COLO668 (cell line): ENCODE results near the gene CALR3.
A peak's percentile ranks its signal among the peaks of the same experiment; 100 is the strongest.
"Not testable (repeated sequence)": the region's sequence is repeated elsewhere in the genome, so short reads cannot be mapped to it uniquely, and the experiment has no call there.

Experiments
- DNase-seq: peaks from one replicate; lab custom pipeline; 2025; ENCODE audit not compliant: unreplicated experiment; lab: John Stamatoyannopoulos, UW

Gene CALR3

GRCh38 chr19:16497042-16497441 lies 1.1 kb upstream of the CALR3 start:
- DNase-seq = no peak

GRCh38 chr19:16496613-16496983 lies 631 bp upstream of the CALR3 start:
- peak; percentile 16 for DNase-seq

- not testable (repeated sequence) for DNase-seq
Measured at GRCh38 chr19:16486476-16486875, 9.5 kb downstream of the CALR3 start.

- no peak for DNase-seq
Measured at GRCh38 chr19:16482745-16483144, 13.2 kb downstream of the CALR3 start.

GRCh38 chr19:16477311-16477710 lies 18.7 kb downstream of the CALR3 start:
- no peak for DNase-seq

GRCh38 chr19:16476401-16476800 lies 19.6 kb downstream of the CALR3 start:
- DNase-seq = no peak

GRCh38 chr19:16473875-16474392 lies 22.0 kb downstream of the CALR3 start:
- no peak for DNase-seq

GRCh38 chr19:16472992-16473391 lies 23.0 kb downstream of the CALR3 start:
- DNase-seq = no peak

GRCh38 chr19:16472559-16472899 lies 23.4 kb downstream of the CALR3 start:
- not testable (repeated sequence) for DNase-seq

GRCh38 chr19:16470911-16471811 lies 24.8 kb downstream of the CALR3 start:
- peak; percentile 32 for DNase-seq

GRCh38 chr19:16470541-16470910 lies 25.4 kb downstream of the CALR3 start:
- no peak for DNase-seq

- no peak for DNase-seq
Measured at GRCh38 chr19:16467581-16467980, 28.4 kb downstream of the CALR3 start.

- not testable (repeated sequence) for DNase-seq
Measured at GRCh38 chr19:16466802-16467427, 29.1 kb downstream of the CALR3 start.

- DNase-seq = no peak
Measured at GRCh38 chr19:16465239-16465638, 30.7 kb downstream of the CALR3 start.

- DNase-seq = peak; percentile 62
Measured at GRCh38 chr19:16463991-16464575, 31.9 kb downstream of the CALR3 start.

- DNase-seq = peak; percentile 36
Measured at GRCh38 chr19:16463341-16463990, 32.5 kb downstream of the CALR3 start.

- peak; percentile 71 for DNase-seq
Measured at GRCh38 chr19:16462757-16463250, 33.2 kb downstream of the CALR3 start.

GRCh38 chr19:16461630-16462051 lies 34.3 kb downstream of the CALR3 start:
- no peak for DNase-seq

- no peak for DNase-seq
Measured at GRCh38 chr19:16460454-16460853, 35.5 kb downstream of the CALR3 start.

GRCh38 chr19:16459680-16460079 lies 36.3 kb downstream of the CALR3 start:
- DNase-seq = no peak
